ENCODE measurements around the gene HNRNPF. TPM values are rescaled to one million over a fixed set of nuclear protein-coding genes. Genes with fewer than 3 reads are reported as not detected.

Gene HNRNPF
- polyA plus RNA-seq, 1 donor: 204 TPM

Other genes starting within 250 kb of the HNRNPF start
- 1.6 TPM for gene RASGEF1A, start 142.1 kb downstream of the HNRNPF start, polyA plus RNA-seq (ENCODE audit: insufficient read length)
- gene FXYD4, start 37.5 kb downstream of the HNRNPF start, polyA plus RNA-seq (ENCODE audit: insufficient read length): not detected
- gene ZNF487, start 27.9 kb upstream of the HNRNPF start, polyA plus RNA-seq (ENCODE audit: insufficient read length): 13.7 TPM
- 15.9 TPM for gene ZNF239, start 165.4 kb upstream of the HNRNPF start, polyA plus RNA-seq (ENCODE audit: insufficient read length)
- 5.5 TPM for gene ZNF485, start 197.3 kb upstream of the HNRNPF start, polyA plus RNA-seq (ENCODE audit: insufficient read length)
- gene ZNF32, start 239.7 kb upstream of the HNRNPF start, polyA plus RNA-seq (ENCODE audit: insufficient read length): 65.8 TPM